Urinary bladder (tissue), 4 donors: ENCODE data around the gene PSEN2. TPM values are rescaled to one million over a fixed set of nuclear protein-coding genes. Genes with fewer than 3 reads are reported as not detected.
"Not testable (repeated sequence)": the region's sequence is repeated elsewhere in the genome, so short reads cannot be mapped to it uniquely, and the experiment has no call there.

ENCODE experiments used
- DNase-seq: peaks from one replicate; pipeline ENCODE4 v3.0.0-alpha.2; 2015; ENCODE audit errors: extremely low spot score
- H3K27ac ChIP-seq: one replicate; pipeline ENCODE4 v1.5.1; 2013; ENCODE audit warnings: low read depth, mild to moderate bottlenecking, moderate library complexity
- H3K36me3 ChIP-seq: one replicate; pipeline ENCODE4 v1.6.1; 2013; ENCODE audit warnings: mild to moderate bottlenecking, moderate library complexity; ENCODE audit not compliant: insufficient read depth
- H3K4me1 ChIP-seq: one replicate; pipeline ENCODE4 v1.6.1; 2013; ENCODE audit warnings: mild to moderate bottlenecking, moderate library complexity; ENCODE audit not compliant: insufficient read depth
- H3K4me3 ChIP-seq: one replicate; pipeline ENCODE4 v1.5.1; 2013; ENCODE audit warnings: low read depth, low read length
- WGBS: extraction: QIAGEN DNeasy Blood & Tissue Kit; methylation state at CpG from one replicate; pipeline ENCODE4 v1.1.7; 2013; 5-methylcytosine and 5-hydroxymethylcytosine counted together
- polyA plus RNA-seq: library from polyadenylated mRNA; stranded (reverse); fragments of 200-250 nt; gene quantifications from one replicate; pipeline ENCODE4 v1.2.3, GENCODE V29; 2013
- total RNA-seq: library from RNA; depleted of rRNA; stranded (reverse); fragments of >200 nt; gene quantifications from one replicate; pipeline ENCODE4 v1.2.3, GENCODE V29; 2014
- donor health status: healthy with polysubstance abuse.
- donor health status: healthy.

Gene PSEN2
- total RNA-seq (15.1 TPM), polyA plus RNA-seq (23.8 TPM)

DNA sequence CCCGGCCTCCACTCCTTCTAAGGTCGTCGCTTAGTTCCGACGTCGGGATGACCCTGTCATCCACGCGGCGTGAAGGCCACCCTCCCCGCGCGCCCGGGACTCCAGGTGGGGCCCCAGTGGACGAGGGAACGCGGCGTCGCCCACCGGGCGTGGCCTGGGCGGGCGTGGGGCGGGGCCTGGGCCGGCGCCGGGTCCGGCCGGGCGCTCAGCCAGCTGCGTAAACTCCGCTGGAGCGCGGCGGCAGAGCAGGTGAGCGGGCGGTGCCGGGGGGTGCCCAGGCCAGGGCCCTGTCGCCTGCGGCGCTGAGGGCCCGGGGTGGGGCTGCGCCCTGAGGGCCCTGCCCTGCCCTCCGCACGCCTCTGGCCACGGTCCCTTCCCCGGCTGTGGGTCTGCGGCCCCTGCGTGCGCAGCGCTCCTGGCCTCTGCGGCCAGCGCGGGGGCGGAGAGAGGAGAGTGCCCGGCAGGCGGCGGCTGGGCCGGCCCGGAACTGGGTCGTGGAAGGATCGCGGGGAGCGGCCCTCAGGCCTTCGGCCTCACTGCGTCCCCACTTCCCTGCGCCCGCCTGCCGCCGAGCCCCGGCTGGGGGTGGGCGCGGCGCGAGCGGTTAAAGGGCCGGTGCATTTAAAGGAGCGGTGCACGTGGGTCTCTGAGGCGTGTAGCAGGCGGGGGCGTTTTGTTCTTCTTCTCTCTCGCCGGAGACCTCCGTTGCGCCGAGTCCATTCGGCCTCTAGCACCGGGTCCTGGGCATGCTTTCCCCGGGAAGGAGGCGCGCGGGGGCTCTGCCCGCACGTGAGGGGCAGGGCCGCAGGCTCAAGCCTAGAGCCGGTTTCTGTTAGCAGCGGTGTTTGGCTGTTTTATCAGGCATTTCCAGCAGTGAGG is at the start of gene PSEN2:
Gene PSEN2 (plus strand): TSS at position 216 of the 879 bp plus-strand sequence. CDS start 11,292 bp downstream, outside the sequence.
- H3K4me1 ChIP-seq: no peaks in the 10 kb centered on the region
- under 1% methylated on average over 97 of the region's 97 CpGs for WGBS
- H3K4me3 ChIP-seq: peak within 1 kb of the TSS; percentile 75
- DNase-seq: no peak
- no peaks in the 10 kb centered on the region for H3K36me3 ChIP-seq
- peak within 1 kb of the TSS; percentile 3 for H3K27ac ChIP-seq

DNA sequence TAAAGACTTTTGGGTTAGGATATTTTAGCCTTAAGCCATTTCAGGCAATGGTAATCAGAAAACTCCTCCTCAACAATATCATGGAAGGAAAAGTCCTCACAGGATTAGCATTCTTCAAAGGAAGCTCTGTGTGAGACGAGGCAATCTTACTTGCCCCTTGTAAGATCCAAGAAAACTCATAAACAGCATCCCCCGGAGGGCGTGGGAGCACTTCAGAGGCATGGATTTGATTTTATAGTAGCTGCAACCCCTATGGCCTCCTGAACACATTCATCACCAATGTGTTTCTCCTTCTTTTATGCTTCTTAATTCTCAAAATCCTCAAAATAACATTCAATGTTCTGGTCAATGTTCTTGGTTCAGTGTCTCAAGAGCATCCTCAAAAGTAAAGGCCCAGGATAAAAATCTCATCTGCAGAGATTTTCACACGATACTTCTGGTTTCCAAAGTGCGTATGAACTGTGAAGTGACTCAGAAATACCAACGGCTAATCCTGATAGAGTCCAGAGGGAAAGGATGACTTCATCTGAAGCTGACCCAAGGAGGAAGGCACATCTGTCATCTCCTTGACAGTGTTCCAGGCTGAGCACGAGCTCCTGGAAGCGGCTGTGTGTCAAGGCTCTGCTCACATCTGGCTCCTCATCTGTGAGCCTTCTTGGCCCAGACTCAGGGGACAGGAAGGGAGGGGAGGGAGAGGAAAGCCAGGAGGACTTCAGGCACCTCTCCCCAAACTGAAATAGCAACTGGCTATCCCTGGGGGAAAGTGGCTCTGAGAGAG is 49.3 kb upstream of the PSEN2 start:
- Histone ChIP-seq H3K4me3 (no peak overlapping the region), H3K36me3 (no peaks in the 10 kb centered on the region)

DNA sequence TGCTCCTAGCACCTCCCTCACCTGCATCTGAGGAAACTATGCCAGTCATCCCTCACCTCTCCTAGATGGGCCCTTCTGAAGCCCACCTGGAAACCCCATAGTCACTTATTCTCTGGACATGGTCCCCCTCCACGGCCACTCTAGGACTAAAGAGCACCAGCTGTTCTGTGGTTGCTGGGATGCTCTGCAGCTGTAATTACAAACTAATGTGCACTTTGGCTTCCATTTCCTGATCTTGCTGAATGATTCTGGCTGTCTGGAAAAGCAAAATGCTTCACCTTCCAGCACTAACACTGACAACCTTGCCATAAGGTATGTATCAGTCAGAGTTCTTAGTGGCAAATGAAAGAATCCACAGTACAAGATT is 48.7 kb upstream of the PSEN2 start:
- DNase-seq: peak; percentile 60
- H3K27ac ChIP-seq: peak overlapping the region; percentile 55
- H3K36me3 ChIP-seq: no peaks in the 10 kb centered on the region
- no peaks in the 10 kb centered on the region for H3K4me1 ChIP-seq
- 17% methylated on average over 1 of the region's 1 CpG for WGBS
- no peak overlapping the region for H3K4me3 ChIP-seq

More for the DNA sequence above, 49.3 kb upstream of the PSEN2 start:
- no peaks in the 10 kb centered on the region for H3K4me1 ChIP-seq
- DNase-seq: peak; percentile 71
- 18% methylated on average over 8 of the region's 8 CpGs for WGBS
- H3K27ac ChIP-seq: peak overlapping the region; percentile 85

DNA sequence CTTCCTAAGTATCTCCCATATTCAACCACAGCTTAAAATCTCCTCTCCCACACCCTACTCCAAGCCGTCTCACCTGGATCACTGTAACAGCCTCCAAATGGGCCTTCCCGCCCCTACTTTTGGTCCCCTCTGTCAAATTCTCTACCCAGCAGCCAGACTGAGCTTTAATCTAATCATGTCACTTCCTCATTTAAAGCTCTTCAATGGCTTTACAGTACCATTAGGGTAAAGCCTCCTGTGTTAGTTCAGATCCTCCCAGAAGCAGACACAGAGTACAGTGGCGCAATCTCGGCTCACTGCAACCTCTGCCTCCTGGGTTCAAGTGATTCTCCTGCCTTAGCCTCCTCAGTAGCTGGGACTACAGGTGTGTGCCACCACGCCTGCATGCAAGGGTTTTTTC is 46.8 kb upstream of the PSEN2 start:
- WGBS: 97% methylated on average over 5 of the region's 5 CpGs
- DNase-seq: no peak

DNA sequence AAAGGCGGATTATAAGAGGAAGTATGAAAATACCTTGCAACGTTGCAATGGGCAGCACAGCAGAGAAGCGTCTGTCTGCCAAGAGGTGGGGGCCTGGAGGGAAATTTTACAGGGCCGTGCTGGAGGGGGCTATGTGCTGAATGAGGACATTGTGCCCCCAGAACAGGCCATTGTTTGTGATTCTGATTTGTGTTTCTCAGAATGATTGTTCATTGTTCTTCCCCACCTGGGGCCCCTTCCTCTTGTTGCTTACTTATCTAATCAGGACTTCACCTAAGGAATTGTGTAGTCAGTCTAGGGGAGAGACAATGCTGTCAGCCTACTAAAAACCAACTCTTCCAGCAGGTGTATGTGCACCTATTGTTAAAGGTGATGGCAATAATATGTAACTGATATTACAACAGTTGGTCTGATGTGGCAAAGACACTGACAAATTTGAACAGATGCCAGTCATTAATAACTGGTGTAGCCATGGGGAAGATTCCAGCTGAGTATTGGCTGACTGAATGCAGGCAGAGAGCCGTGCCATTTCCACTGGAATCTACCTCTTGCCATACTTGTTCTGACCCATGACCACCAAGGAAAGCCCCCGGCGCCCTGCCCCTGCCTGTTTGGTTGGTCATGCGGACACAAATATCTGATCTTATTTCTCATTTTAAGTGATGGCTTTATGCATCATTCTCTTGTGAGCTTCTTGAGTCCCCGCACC is 45.2 kb upstream of the PSEN2 start:
- no peak overlapping the region for H3K4me3 ChIP-seq
- H3K27ac ChIP-seq: no peak overlapping the region
- no peak for DNase-seq
- H3K36me3 ChIP-seq: no peaks in the 10 kb centered on the region
- no peaks in the 10 kb centered on the region for H3K4me1 ChIP-seq
- 90% methylated on average over 9 of the region's 9 CpGs for WGBS

More for the DNA sequence above, 46.8 kb upstream of the PSEN2 start:
- Histone ChIP-seq H3K4me3 (no peak overlapping the region), H3K27ac (no peak overlapping the region), H3K4me1 (no peaks in the 10 kb centered on the region), H3K36me3 (no peaks in the 10 kb centered on the region)

DNA sequence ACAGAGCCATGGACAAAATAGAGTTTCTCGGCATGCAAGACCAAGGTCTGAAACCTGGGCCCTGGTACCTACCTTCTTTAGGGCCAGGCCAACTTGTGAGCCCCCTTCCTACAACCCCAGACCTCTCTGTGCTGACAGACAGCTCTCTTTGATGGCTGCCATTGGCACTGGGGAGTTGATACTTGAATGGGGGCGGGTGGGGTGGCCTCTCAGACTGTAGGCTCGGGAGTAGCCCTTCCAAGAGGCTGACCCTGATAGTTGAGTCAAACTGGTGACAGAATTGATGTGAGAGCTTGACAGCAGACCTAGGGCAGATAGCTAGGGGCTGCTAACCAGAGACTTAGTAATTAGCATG is 44.7 kb upstream of the PSEN2 start:
- WGBS: 98% methylated on average over 3 of the region's 3 CpGs
- DNase-seq: no peak
- Histone ChIP-seq H3K27ac (no peak overlapping the region), H3K4me3 (no peak overlapping the region), H3K4me1 (no peaks in the 10 kb centered on the region), H3K36me3 (no peaks in the 10 kb centered on the region)

DNA sequence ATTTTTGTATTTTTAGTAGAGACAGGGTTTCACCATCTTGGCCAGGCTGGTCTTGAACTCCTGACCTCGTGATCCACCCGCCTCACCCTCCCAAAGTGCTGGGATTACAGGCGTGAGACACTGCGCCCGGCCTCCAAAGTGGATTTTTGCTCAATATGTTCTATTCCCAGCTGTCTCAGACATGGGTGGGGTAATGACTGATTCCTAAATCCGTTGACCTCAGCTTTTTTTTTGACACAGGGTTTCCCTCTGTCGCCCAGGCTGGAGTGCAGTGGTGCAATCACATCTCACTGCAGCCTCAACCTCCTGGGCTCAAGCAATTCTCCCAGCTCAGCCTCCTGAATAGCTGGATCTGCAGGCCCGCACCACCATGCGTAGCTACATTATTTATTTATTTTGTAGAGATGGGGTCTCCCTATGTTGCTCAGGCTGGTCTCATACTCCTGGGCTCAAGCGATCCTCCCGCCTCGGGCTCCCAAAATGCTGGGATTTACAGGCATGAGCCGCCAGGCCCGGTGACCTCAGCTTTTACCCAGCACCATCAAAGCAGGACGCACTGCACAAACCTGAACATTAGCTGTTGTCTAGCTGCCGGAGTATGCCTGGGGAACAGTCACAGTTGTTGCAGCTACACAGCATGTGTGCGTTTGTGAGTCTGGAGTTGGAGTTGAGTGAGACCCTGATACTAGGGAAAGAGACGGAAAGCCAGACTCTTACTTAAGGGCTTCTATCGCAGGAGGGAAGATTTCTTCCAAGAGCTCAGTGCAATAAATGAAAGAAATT is 43.7 kb upstream of the PSEN2 start:
- Histone ChIP-seq H3K36me3 (no peaks in the 10 kb centered on the region), H3K4me1 (no peaks in the 10 kb centered on the region), H3K4me3 (no peak overlapping the region), H3K27ac (no peak overlapping the region)
- WGBS: 87% methylated on average over 19 of the region's 19 CpGs
- no peak for DNase-seq

DNA sequence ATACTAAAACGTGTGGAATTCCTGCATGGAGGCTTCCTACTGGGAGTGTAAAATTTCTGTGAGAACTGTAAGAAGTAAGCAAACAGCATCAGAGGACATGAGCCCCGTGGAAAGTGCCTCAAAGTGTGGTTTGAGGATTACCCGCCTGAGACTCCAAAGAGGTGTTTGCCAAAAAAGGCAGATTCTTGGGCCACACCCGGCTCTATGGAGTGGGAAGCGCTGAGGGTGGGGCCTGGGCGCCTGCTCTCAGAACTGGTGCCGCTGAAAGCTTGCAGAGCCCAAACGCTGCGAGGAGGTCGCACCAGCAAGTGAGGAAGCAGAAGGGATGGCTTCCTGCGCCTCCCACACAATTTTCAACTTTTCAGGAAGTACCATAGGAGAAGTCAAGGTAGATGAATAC is 43.0 kb upstream of the PSEN2 start:
- no peaks in the 10 kb centered on the region for H3K4me1 ChIP-seq
- peak overlapping the region; percentile 34 for H3K27ac ChIP-seq
- 23% methylated on average over 11 of the region's 11 CpGs for WGBS
- DNase-seq: no peak
- H3K4me3 ChIP-seq: no peak overlapping the region
- no peaks in the 10 kb centered on the region for H3K36me3 ChIP-seq

DNA sequence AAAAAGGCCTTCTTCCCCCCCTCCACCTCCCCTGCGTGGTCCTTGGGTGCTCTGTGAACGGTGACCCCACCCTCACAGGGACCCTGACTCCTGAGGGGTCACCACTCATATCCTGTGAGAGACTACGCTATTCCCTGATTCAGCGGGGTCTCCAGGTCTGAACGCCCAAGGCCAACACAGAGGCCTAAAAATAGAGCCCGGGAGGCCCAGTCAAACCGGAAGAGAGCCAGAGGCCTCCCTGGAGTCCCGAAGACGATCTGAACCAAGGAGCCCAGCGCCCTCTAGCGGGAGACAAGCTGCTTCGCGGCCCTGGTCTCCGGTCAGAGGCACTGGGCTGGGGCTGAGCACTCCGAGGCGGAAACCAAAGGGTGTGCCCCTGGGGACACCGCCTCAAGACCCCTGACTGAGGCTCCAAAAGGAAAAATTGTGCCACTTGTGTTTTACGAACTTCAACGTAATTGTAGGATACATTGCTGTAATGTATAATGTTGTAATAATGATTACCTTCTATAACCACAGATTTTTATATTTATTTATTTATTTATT is 42.4 kb upstream of the PSEN2 start:
- 4% methylated on average over 19 of the region's 19 CpGs for WGBS
- DNase-seq: peak; percentile 82
- no peaks in the 10 kb centered on the region for H3K36me3 ChIP-seq
- H3K27ac ChIP-seq: no peak overlapping the region
- no peak overlapping the region for H3K4me3 ChIP-seq
- no peaks in the 10 kb centered on the region for H3K4me1 ChIP-seq

DNA sequence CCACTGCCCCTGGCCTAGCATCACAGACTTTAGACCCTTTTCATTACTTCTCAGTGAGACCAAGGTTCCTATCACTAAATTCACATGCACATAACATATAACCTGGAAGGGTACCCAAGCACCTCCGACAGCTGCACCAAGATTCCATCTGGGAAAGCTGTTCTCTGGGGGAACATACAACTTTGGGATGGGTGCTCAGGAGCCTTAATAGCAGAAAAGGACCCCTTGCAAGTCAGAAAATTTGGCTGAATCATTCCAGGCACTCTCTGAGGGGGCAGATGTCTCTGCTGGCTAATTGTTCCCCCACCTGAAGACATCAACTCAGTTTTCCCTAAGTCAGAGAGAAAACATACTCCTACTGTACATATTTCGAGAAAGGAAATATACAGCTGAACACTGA is 41.3 kb upstream of the PSEN2 start:
- no peak overlapping the region for H3K27ac ChIP-seq
- H3K36me3 ChIP-seq: no peaks in the 10 kb centered on the region
- H3K4me1 ChIP-seq: no peaks in the 10 kb centered on the region
- no peak for DNase-seq
- no peak overlapping the region for H3K4me3 ChIP-seq
- whole genome bisulfite sequencing: 95% methylated on average over 2 of the region's 2 CpGs

DNA sequence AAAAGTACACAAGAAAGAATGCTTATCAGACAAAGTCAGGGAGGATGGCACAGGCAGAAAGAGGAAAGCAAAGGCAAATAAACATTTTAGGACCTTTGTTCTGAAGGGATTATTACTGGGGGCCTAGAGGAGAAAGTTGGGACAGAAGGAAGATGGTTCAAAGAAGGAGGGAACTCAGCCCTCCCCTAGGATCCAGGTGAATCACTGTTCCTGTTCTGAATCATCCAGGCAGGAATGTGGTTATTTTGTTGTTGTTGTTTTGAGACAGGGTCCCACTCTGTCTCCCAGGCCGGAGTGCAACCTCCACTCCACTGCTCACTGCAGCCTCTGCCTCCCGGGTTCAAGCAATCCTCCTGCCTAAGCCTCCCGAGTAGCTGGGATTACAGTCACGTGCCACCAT is 38.5 kb upstream of the PSEN2 start:
- WGBS: 94% methylated on average over 4 of the region's 4 CpGs
- no peaks in the 10 kb centered on the region for H3K36me3 ChIP-seq
- no peak for DNase-seq
- H3K4me3 ChIP-seq: no peak overlapping the region
- H3K27ac ChIP-seq: no peak overlapping the region
- H3K4me1 ChIP-seq: no peaks in the 10 kb centered on the region

DNA sequence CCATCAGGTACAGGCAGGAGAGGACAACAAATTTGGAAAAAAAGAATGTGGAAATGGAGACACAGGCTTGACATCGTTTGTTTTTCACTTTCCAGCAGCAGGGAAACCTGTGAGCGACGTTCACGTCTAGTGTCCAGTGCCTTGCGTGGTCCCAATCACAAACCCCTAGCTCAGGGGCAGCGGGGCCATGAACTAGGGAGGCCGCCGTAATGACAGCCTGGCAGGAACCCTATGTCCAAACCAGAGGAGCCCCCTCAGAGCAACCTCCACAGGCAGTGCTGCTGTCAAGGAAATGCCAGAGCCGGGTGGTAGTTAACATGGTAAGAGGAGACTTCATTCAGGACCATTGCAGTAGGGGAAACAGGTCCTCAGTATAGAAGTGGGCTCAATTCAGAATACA is 37.8 kb upstream of the PSEN2 start:
- no peaks in the 10 kb centered on the region for H3K36me3 ChIP-seq
- 95% methylated on average over 9 of the region's 9 CpGs for WGBS
- no peak overlapping the region for H3K4me3 ChIP-seq
- no peak for DNase-seq
- H3K27ac ChIP-seq: no peak overlapping the region
- no peaks in the 10 kb centered on the region for H3K4me1 ChIP-seq

DNA sequence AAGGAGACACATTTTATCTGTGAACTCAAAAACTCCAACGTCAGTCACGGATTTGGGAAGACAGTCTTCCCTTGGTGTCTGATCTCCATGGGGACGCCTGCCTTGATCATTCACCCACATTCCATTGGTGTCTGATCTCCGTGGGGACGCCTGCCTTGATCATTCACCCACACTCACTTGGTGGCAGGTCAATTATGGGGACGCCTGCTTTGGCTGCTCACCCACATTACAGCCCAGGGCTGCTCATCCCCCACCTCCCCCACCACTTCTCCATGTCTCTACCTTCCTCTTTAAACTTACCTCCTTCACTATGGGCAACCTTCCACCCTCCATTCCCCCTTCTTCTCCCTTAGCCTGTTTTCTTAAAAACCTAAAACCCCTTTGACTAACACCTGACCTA is 36.2 kb upstream of the PSEN2 start:
- not testable (repeated sequence) for DNase-seq, H3K36me3 ChIP-seq, H3K4me3 ChIP-seq, H3K27ac ChIP-seq, H3K4me1 ChIP-seq
- WGBS: 91% methylated on average over 6 of the region's 6 CpGs
